Cardiac muscle cell (in vitro differentiated cells and primary cell): ENCODE measurements around the gene RACGAP1. TPM values are rescaled to one million over a fixed set of nuclear protein-coding genes. Genes with fewer than 3 reads are reported as not detected.
"Not testable (repeated sequence)": the region's sequence is repeated elsewhere in the genome, so short reads cannot be mapped to it uniquely, and the experiment has no call there.

Experiments
- DNase-seq, 2 donors: peaks; one replicate each; pipeline versions ENCODE4 v3.0.0 to v3.0.0-alpha.2; 2010 to 2017; ENCODE audit warnings: low read depth in 1 of 2, low spot score in 1 of 2
- H3K27ac ChIP-seq: fragments of 200-600 bp; sonication (generic); 2 replicates; pipeline ENCODE4 v1.5.1; 2016
- H3K27me3 ChIP-seq: fragments of 200-600 bp; sonication (generic); 2 replicates; pipeline ENCODE4 v1.6.0; 2016; ENCODE audit warnings: control low read depth
- H3K36me3 ChIP-seq: fragments of 200-600 bp; sonication (generic); 2 replicates; pipeline ENCODE4 v1.5.1; 2016; ENCODE audit warnings: control low read depth
- H3K4me1 ChIP-seq: fragments of 200-600 bp; sonication (generic); 2 replicates; pipeline ENCODE4 v1.8.1; 2017; ENCODE audit warnings: low read depth, mild to moderate bottlenecking, mixed run types
- H3K4me3 ChIP-seq: fragments of 200-600 bp; sonication (generic); 2 replicates; pipeline ENCODE4 v1.5.1; 2016; ENCODE audit warnings: mild to moderate bottlenecking
- H3K9me3 ChIP-seq: fragments of 200-600 bp; sonication (generic); 2 replicates; pipeline ENCODE4 v1.5.1; 2017; ENCODE audit warnings: low read depth, mild to moderate bottlenecking, control low read depth
- polyA plus RNA-seq: library from polyadenylated mRNA; unstranded; fragments of >200 nt; fragmentation: Nextera tagmentation; extraction: Ambion mirVana; gene quantifications from 2 replicates; pipeline ENCODE4 v1.2.1, GENCODE V29; 2016
- total RNA-seq: library from RNA; depleted of rRNA; stranded (reverse); fragments of >200 nt; gene quantifications from 2 replicates; pipeline ENCODE4 v1.2.3, GENCODE V29; 2016
- TF ChIP-seq, protein P1 (sequence below): IDR thresholded peaks from 2 replicates; pipeline ENCODE4 v1.5.1; 2012; ENCODE audit warnings: low read depth, mild to moderate bottlenecking, low read length

RACGAP1 gene
- total and polyA plus RNA-seq, 2 experiments from 2014 or later: 13.4 to 63.9 TPM

DNA sequence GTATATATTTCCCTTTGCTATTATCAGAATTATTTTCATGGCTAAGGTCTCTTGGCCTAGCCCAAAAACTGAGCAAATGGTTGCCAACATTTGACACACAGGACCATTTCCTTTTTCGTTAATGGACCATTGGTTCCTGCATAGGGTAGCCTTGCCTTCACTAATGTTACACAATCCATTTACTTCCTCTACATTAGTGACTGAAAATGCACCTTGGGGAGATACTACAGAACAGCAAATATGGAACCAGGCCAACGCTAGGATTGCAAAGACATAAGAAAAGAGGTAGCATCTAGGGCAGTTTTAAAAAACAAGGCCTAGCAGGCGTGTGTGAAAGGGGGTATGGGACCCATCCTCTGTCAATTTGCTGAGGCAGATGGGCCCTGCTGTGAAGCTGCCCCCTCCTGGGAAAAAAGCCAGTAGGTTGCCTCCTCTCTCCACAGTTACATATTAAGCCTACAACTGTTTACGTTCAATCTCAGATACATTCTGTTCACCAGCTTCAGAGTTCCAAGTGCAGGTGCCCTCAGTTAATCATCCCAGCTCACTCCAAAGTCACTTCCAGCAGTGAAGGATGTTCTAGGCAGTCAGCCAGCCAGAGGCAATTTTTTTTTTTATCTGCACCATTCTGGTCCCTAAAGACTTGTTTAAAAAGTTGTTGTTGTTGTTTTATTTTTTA lies 37.5 kb downstream of the RACGAP1 start:
- peaks cover 26% of the 10 kb centered on the region for H3K36me3 ChIP-seq
- peaks cover 19% of the 10 kb centered on the region for H3K4me1 ChIP-seq
- no peaks in the 10 kb centered on the region for H3K9me3 ChIP-seq
- TF ChIP-seq, protein P1, sequence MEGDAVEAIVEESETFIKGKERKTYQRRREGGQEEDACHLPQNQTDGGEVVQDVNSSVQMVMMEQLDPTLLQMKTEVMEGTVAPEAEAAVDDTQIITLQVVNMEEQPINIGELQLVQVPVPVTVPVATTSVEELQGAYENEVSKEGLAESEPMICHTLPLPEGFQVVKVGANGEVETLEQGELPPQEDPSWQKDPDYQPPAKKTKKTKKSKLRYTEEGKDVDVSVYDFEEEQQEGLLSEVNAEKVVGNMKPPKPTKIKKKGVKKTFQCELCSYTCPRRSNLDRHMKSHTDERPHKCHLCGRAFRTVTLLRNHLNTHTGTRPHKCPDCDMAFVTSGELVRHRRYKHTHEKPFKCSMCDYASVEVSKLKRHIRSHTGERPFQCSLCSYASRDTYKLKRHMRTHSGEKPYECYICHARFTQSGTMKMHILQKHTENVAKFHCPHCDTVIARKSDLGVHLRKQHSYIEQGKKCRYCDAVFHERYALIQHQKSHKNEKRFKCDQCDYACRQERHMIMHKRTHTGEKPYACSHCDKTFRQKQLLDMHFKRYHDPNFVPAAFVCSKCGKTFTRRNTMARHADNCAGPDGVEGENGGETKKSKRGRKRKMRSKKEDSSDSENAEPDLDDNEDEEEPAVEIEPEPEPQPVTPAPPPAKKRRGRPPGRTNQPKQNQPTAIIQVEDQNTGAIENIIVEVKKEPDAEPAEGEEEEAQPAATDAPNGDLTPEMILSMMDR: no peak
- H3K27ac ChIP-seq: no peak overlapping the region
- H3K4me3 ChIP-seq: no peak overlapping the region
- no peaks in the 10 kb centered on the region for H3K27me3 ChIP-seq
- no peak for DNase-seq

DNA sequence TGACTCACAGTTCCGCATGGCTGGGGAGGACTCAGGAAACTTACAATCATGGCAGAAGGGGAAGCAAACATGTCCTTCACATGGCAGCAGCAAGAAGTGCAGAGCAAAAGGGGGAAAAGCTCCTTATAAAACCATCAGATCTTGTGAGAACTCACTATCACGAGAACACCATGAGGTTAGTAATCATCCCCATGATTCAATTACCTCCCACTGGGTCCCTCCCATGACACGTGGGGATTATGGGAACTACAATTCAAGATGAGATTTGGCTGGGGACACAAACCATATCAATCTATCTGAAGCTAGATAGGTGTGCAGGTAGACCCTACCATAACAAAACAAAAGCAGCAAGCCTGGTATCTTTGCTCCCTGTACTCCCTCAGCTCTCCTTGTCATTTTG lies 38.8 kb downstream of the RACGAP1 start:
- peaks cover 15% of the 10 kb centered on the region for H3K36me3 ChIP-seq
- H3K4me1 ChIP-seq: peaks cover 19% of the 10 kb centered on the region
- H3K4me3 ChIP-seq, DNase-seq, H3K9me3 ChIP-seq, H3K27me3 ChIP-seq, H3K27ac ChIP-seq: not testable (repeated sequence)

DNA sequence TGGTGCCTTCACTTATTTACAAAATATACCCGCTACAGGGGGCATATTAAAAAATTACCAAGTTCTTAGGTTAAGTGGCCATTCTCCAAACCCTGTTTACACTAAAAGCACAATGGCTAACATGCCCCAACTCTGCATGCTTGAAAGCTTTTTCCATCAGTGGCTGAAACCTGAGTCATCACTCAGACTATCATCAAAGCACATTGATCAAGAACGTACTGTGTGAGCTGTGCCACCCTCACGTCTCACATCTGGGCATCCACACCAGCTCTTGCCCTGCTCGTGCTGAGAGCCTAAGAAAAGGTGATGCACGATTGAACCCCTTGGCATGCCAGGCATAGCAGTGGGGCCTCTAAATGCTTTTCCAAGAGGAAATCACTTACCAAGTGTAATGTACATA lies 39.3 kb downstream of the RACGAP1 start:
- no peak for DNase-seq
- TF ChIP-seq, protein P1: no peak
- H3K4me1 ChIP-seq: peaks cover 22% of the 10 kb centered on the region

DNA sequence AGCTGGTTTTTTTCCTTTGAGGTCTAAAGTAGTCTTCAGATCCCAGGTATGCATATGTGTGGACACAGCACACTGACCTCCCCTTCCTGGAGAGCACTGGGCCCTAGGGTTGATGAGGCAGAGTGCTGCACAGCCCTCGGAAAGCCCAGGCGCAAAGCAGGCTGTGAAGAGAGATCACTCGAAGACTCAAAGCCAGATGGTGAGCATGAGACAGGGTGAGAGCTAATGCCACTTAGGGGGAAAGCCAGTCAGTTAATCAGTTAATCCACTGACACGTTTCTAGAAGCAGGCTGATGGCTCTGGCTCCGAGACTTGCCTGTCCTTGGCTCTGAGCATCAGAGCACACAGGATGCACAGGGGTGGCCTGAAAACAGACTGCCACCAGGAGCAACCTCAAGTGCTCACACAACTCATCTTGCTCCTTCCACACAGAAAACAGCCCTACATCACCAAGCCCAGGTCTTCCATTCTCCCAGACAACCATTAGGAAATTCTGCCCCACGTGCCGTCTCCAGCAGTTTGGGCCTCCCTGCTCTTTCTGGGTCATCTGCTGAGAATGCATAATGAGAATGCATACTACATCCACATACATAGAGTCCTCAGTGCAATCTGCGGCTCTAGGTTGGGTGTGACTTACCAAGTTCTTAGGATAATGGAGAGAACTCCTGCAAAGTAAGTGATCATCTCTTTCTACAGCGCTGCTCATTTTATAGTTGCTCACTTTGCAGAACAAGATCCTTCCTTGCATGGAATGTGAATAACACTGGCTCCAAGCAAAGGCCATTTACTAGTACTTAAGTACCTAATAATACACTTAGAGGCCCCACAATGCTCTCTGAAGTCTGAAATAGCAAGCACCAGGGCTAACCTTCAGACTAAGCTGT lies 40.6 kb downstream of the RACGAP1 start:
- Histone ChIP-seq H3K36me3 (peaks cover 2% of the 10 kb centered on the region), H3K27me3 (no peaks in the 10 kb centered on the region), H3K27ac (peak overlapping the region; percentile 41), H3K4me1 (peaks cover 34% of the 10 kb centered on the region), H3K4me3 (no peak overlapping the region), H3K9me3 (no peaks in the 10 kb centered on the region)
- TF ChIP-seq, protein P1: no peak
- no peak for DNase-seq

More for the DNA sequence above, 39.3 kb downstream of the RACGAP1 start:
- Histone ChIP-seq H3K27ac (no peak overlapping the region), H3K27me3 (no peaks in the 10 kb centered on the region), H3K9me3 (no peaks in the 10 kb centered on the region), H3K4me3 (no peak overlapping the region), H3K36me3 (peaks cover 14% of the 10 kb centered on the region)

DNA sequence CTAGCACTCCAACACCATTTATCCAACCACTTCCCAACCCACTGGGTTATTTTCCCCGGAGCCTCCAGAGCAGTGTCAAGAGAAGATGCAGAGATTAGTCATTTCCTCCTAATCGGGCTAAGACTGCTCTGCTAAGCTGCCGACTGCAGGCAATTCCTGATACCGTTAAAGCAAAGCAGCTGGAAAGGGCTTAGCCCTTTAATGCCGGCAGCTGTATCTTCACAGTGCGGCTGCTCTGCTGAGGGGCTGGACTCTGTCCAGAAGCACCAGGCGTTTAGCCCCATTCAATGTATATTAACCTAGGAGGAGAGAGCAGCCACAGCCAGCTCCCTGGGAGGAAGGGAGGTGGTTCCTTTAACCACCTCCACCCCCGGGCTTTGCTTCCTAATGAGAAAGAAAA lies 41.4 kb downstream of the RACGAP1 start:
- no peaks in the 10 kb centered on the region for H3K9me3 ChIP-seq
- H3K27ac ChIP-seq: peak overlapping the region; percentile 41
- TF ChIP-seq, protein P1: peak; percentile 8
- no peak overlapping the region for H3K4me3 ChIP-seq
- no peaks in the 10 kb centered on the region for H3K36me3 ChIP-seq
- peak; percentile 62 to 92 for DNase-seq
- peaks cover 36% of the 10 kb centered on the region for H3K4me1 ChIP-seq
- H3K27me3 ChIP-seq: no peaks in the 10 kb centered on the region
